K562 (cell line): Measurements from ENCODE around the gene AHI1. TPM values are rescaled to one million over a fixed set of nuclear protein-coding genes. Genes with fewer than 3 reads are reported as not detected.

ENCODE experiments used
- CREM ChIP-seq: IDR thresholded peaks from 2 replicates; pipeline ENCODE4 v1.6.1; 2014; ENCODE audit warnings: antibody characterized with exemption, low read depth
- DNMT1 ChIP-seq: fragments of 450-650 bp; IDR thresholded peaks from 2 replicates; pipeline ENCODE4 v1.6.1; 2016; ENCODE audit warnings: antibody characterized with exemption, mild to moderate bottlenecking
- EP300 ChIP-seq: IDR thresholded peaks from 2 replicates; pipeline ENCODE4 v1.6.1; 2012; ENCODE audit warnings: low read length, improper control_type of control experiment
- HMG20B ChIP-seq: fragments of 250-450 bp; sonication (Bioruptor Pico); IDR thresholded peaks from 2 replicates; pipeline ENCODE4 v1.5.0; 2021; ENCODE audit warnings: mild to moderate bottlenecking
- MAFF ChIP-seq: IDR thresholded peaks from 2 replicates; pipeline ENCODE4 v1.6.1; 2012; ENCODE audit warnings: low read length, improper control_type of control experiment
- MCM7 ChIP-seq, 2 experiments: fragments of 450-650 bp; IDR thresholded peaks; 2 replicates each; pipeline ENCODE4 v1.6.1; 2016 to 2018
- PHF20 ChIP-seq: fragments of 450-650 bp; IDR thresholded peaks from 2 replicates; pipeline ENCODE4 v1.6.1; 2018; ENCODE audit not compliant: partially characterized antibody
- SMARCC2 ChIP-seq: fragments of 450-650 bp; IDR thresholded peaks from 2 replicates; pipeline ENCODE4 v1.6.1; 2017; ENCODE audit warnings: antibody characterized with exemption, moderate library complexity, mild to moderate bottlenecking, low read depth
- SMC3 ChIP-seq: conservative IDR thresholded peaks from 2 replicates; pipeline ENCODE4 v1.6.1; 2011; ENCODE audit warnings: low read depth, low read length, improper control_type of control experiment; ENCODE audit not compliant: insufficient read depth
- SP1 ChIP-seq: sonication (generic); formaldehyde crosslinking; IDR thresholded peaks from 2 replicates; pipeline ENCODE4 v1.8.1; 2022; ENCODE audit warnings: mild to moderate bottlenecking, missing genetic modification reagents
- ZBTB7A ChIP-seq: IDR thresholded peaks from 2 replicates; pipeline ENCODE4 v1.6.1; 2011; ENCODE audit warnings: low read depth, mild to moderate bottlenecking, low read length, moderate library complexity, borderline replicate concordance; ENCODE audit not compliant: control insufficient read depth
- ZNF644 ChIP-seq: fragments of 200-800 bp; sonication (Bioruptor generic); IDR thresholded peaks from 2 replicates; pipeline ENCODE4 v1.6.1; 2016; ENCODE audit warnings: low read depth, missing genetic modification characterization, missing compliant biosample characterization
- ZNF79 ChIP-seq: fragments of 250-450 bp; sonication (Bioruptor Pico); IDR thresholded peaks from 2 replicates; pipeline ENCODE4 v1.4.0; 2020; ENCODE audit warnings: low read depth, mild to moderate bottlenecking, moderate library complexity
- polyA plus RNA-seq, 8 experiments: library from polyadenylated mRNA; depleted of rRNA in 4 of 8; stranded (reverse) in 5 of 8; unstranded in 3 of 8; fragments of >200 nt; fragmentation: Nextera tagmentation in 2 of 8; fragmentation: Illumina TruSeq in 1 of 8; extraction: Ambion mirVana in 2 of 8; extraction: Trizol in 1 of 8; gene quantifications; 2 replicates each; pipeline versions ENCODE4 v1.2.1 to v1.2.3, GENCODE V29; 2011 to 2014; ENCODE audit warnings: inconsistent platforms in 1 of 8, missing spikeins in 1 of 8
- total RNA-seq, 7 experiments: library from RNA; depleted of rRNA in 6 of 7; stranded (reverse); fragments of >200 nt in 6 of 7; fragmentation: Illumina TruSeq in 2 of 7; extraction: Trizol in 2 of 7; gene quantifications; 2 replicates each; pipeline versions ENCODE4 v1.2.1 to v1.2.3, GENCODE V29; 2011 to 2021; ENCODE audit warnings: low replicate concordance in 1 of 7
- TF ChIP-seq, protein P1 (sequence below): fragments of 450-650 bp; formaldehyde crosslinking; IDR thresholded peaks from 2 replicates; pipeline ENCODE4 v1.4.0; 2022; ENCODE audit warnings: mild to moderate bottlenecking, moderate library complexity
- TF ChIP-seq, protein P2 (sequence below): fragments of 450-650 bp; formaldehyde crosslinking; conservative IDR thresholded peaks from 2 replicates; pipeline ENCODE4 v1.4.0; 2022; ENCODE audit warnings: mild to moderate bottlenecking, missing genetic modification characterization
- TF ChIP-seq, protein P3 (sequence below): sonication (generic); formaldehyde crosslinking; IDR thresholded peaks from 2 replicates; pipeline ENCODE4 v1.4.0; 2020; ENCODE audit warnings: mild to moderate bottlenecking, missing genetic modification reagents
- TF ChIP-seq, protein P4 (sequence below): fragments of 450-650 bp; formaldehyde crosslinking; IDR thresholded peaks from 2 replicates; pipeline ENCODE4 v1.4.0; 2020; ENCODE audit warnings: mild to moderate bottlenecking
- TF ChIP-seq, protein P5 (sequence below), 2 experiments: fragments of 450-650 bp; conservative IDR thresholded peaks; 2 replicates each; pipeline ENCODE4 v1.6.1; 2017; ENCODE audit warnings: mild to moderate bottlenecking in 2 of 2, moderate library complexity in 2 of 2
- TF ChIP-seq, protein P6 (sequence below): sonication (generic); formaldehyde crosslinking; IDR thresholded peaks from 2 replicates; pipeline ENCODE4 v1.8.1; 2023; ENCODE audit warnings: mild to moderate bottlenecking, missing genetic modification reagents

The AHI1 gene
- total and polyA plus RNA-seq, 9 of the 15 experiments (the other 6 are each of a cell fraction or from before 2014, with no cell fraction given): 24.7 to 54.9 (median 32.2) TPM

DNA sequence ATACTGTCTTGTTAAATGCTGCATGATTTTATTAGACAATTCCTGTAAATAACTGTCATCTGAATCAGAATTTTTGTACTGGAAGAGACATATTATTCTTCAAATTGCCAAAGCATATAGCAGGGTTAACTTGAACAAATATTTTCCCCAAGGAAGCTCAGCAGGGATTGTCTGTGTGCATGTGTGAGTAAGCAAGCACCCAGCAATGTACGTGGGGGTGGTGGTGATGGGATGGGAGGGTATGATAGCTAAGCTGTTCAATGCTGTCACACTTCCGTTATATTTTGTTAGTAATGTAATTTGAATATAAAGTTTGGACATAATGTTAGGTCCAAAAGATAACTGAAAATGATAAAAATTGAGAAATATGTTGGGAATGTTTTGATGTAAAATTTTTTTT lies 198.3 kb downstream of the AHI1 start (continued):
- TF ChIP-seq, protein P1, sequence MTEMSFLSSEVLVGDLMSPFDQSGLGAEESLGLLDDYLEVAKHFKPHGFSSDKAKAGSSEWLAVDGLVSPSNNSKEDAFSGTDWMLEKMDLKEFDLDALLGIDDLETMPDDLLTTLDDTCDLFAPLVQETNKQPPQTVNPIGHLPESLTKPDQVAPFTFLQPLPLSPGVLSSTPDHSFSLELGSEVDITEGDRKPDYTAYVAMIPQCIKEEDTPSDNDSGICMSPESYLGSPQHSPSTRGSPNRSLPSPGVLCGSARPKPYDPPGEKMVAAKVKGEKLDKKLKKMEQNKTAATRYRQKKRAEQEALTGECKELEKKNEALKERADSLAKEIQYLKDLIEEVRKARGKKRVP (CRISPR knock-in tag): no peak
- no peak for TF ChIP-seq ZBTB7A
- TF ChIP-seq PHF20: no peak
- TF ChIP-seq CREM: 0 out of 2 replicates have a peak, but pooled peaks have one; percentile 48
- no peak for TF ChIP-seq HMG20B (CRISPR knock-in tag)
- TF ChIP-seq, protein P2, sequence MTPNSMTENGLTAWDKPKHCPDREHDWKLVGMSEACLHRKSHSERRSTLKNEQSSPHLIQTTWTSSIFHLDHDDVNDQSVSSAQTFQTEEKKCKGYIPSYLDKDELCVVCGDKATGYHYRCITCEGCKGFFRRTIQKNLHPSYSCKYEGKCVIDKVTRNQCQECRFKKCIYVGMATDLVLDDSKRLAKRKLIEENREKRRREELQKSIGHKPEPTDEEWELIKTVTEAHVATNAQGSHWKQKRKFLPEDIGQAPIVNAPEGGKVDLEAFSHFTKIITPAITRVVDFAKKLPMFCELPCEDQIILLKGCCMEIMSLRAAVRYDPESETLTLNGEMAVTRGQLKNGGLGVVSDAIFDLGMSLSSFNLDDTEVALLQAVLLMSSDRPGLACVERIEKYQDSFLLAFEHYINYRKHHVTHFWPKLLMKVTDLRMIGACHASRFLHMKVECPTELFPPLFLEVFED: no peak
- TF ChIP-seq, protein P3, sequence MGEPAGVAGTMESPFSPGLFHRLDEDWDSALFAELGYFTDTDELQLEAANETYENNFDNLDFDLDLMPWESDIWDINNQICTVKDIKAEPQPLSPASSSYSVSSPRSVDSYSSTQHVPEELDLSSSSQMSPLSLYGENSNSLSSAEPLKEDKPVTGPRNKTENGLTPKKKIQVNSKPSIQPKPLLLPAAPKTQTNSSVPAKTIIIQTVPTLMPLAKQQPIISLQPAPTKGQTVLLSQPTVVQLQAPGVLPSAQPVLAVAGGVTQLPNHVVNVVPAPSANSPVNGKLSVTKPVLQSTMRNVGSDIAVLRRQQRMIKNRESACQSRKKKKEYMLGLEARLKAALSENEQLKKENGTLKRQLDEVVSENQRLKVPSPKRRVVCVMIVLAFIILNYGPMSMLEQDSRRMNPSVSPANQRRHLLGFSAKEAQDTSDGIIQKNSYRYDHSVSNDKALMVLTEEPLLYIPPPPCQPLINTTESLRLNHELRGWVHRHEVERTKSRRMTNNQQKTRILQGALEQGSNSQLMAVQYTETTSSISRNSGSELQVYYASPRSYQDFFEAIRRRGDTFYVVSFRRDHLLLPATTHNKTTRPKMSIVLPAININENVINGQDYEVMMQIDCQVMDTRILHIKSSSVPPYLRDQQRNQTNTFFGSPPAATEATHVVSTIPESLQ: no peak
- no peak for TF ChIP-seq MAFF
- no peak for TF ChIP-seq MCM7 (IDR thresholded peaks at IDR 0.05)
- 0 out of 2 replicates have a peak, but pooled peaks have one; percentile 69 for TF ChIP-seq SMARCC2
- no peak for TF ChIP-seq DNMT1
- peak; percentile 43; the same call in 1 of the 2 replicates for TF ChIP-seq EP300
- TF ChIP-seq, protein P4, sequence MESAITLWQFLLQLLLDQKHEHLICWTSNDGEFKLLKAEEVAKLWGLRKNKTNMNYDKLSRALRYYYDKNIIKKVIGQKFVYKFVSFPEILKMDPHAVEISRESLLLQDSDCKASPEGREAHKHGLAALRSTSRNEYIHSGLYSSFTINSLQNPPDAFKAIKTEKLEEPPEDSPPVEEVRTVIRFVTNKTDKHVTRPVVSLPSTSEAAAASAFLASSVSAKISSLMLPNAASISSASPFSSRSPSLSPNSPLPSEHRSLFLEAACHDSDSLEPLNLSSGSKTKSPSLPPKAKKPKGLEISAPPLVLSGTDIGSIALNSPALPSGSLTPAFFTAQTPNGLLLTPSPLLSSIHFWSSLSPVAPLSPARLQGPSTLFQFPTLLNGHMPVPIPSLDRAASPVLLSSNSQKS (CRISPR knock-in tag): no peak
- TF ChIP-seq, protein P5, sequence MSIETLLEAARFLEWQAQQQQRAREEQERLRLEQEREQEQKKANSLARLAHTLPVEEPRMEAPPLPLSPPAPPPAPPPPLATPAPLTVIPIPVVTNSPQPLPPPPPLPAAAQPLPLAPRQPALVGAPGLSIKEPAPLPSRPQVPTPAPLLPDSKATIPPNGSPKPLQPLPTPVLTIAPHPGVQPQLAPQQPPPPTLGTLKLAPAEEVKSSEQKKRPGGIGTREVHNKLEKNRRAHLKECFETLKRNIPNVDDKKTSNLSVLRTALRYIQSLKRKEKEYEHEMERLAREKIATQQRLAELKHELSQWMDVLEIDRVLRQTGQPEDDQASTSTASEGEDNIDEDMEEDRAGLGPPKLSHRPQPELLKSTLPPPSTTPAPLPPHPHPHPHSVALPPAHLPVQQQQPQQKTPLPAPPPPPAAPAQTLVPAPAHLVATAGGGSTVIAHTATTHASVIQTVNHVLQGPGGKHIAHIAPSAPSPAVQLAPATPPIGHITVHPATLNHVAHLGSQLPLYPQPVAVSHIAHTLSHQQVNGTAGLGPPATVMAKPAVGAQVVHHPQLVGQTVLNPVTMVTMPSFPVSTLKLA (conservative IDR thresholded peaks at IDR 0.05): no peak; a peak in 1 of 4 replicates
- no peak for TF ChIP-seq ZNF644
- no peak for TF ChIP-seq SMC3
- no peak for TF ChIP-seq SP1 (CRISPR knock-in tag)
- no peak for TF ChIP-seq ZNF79
- TF ChIP-seq, protein P6, sequence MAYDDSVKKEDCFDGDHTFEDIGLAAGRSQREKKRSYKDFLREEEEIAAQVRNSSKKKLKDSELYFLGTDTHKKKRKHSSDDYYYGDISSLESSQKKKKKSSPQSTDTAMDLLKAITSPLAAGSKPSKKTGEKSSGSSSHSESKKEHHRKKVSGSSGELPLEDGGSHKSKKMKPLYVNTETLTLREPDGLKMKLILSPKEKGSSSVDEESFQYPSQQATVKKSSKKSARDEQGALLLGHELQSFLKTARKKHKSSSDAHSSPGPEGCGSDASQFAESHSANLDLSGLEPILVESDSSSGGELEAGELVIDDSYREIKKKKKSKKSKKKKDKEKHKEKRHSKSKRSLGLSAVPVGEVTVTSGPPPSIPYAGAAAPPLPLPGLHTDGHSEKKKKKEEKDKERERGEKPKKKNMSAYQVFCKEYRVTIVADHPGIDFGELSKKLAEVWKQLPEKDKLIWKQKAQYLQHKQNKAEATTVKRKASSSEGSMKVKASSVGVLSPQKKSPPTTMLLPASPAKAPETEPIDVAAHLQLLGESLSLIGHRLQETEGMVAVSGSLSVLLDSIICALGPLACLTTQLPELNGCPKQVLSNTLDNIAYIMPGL: no peak
